ENCODE measurements around the gene ZNF555.

Gene ZNF555

GRCh38 chr19:2837430-2837829 lies 3.8 kb upstream of the ZNF555 start:
- no peak for DNase-seq (ENCODE audit: insufficient read length, low spot score)
- no peak for FAIRE-seq

GRCh38 chr19:2841855-2842574 lies 740 bp downstream of the ZNF555 start:
- no peak for TF ChIP-seq CTCF (IDR thresholded peaks at IDR 0.05; ENCODE audit: insufficient read depth, missing control alignments)
- FAIRE-seq, result no peak

More at GRCh38 chr19:2837430-2837829, 3.8 kb upstream of the ZNF555 start:
- TF ChIP-seq CTCF (IDR thresholded peaks at IDR 0.05; ENCODE audit: insufficient read depth, missing control alignments), result no peak

GRCh38 chr19:2845107-2845506 lies 3.8 kb downstream of the ZNF555 start:
- FAIRE-seq (no peak), DNase-seq (ENCODE audit: insufficient read length, low spot score) (no peak)
- TF ChIP-seq CTCF (IDR thresholded peaks at IDR 0.05; ENCODE audit: insufficient read depth, missing control alignments), result no peak

More at GRCh38 chr19:2841855-2842574, 740 bp downstream of the ZNF555 start:
- DNase-seq (ENCODE audit: insufficient read length, low spot score), result no peak

GRCh38 chr19:2846180-2846894 lies 5.1 kb downstream of the ZNF555 start:
- no peak for FAIRE-seq
- DNase-seq (ENCODE audit: insufficient read length, low spot score), result no peak
- no peak for TF ChIP-seq CTCF (IDR thresholded peaks at IDR 0.05; ENCODE audit: insufficient read depth, missing control alignments)

GRCh38 chr19:2847507-2847906 lies 6.2 kb downstream of the ZNF555 start:
- no peak for FAIRE-seq
- DNase-seq (ENCODE audit: insufficient read length, low spot score), result no peak
- TF ChIP-seq CTCF (IDR thresholded peaks at IDR 0.05; ENCODE audit: insufficient read depth, missing control alignments), result no peak

GRCh38 chr19:2848616-2849015 lies 7.3 kb downstream of the ZNF555 start:
- TF ChIP-seq CTCF (IDR thresholded peaks at IDR 0.05; ENCODE audit: insufficient read depth, missing control alignments), result no peak
- DNase-seq (ENCODE audit: insufficient read length, low spot score) (no peak), FAIRE-seq (no peak)

Data from D721Med (cell line).